IMR-90 (cell line): ENCODE measurements around the gene AAK1.
"Not testable (repeated sequence)": the region's sequence is repeated elsewhere in the genome, so short reads cannot be mapped to it uniquely, and the experiment has no call there.

Experiments used
- BHLHE40 ChIP-seq: fragments of 150-350 bp; IDR thresholded peaks from 2 replicates; pipeline ENCODE4 v1.6.1; 2016; ENCODE audit warnings: mild to moderate bottlenecking, low read depth, low read length
- CTCF ChIP-seq: conservative IDR thresholded peaks from 2 replicates; pipeline ENCODE4 v1.5.1; 2012; ENCODE audit warnings: mild to moderate bottlenecking, low read depth, low read length, improper control_type of control experiment
- POLR2A ChIP-seq: IDR thresholded peaks from 2 replicates; pipeline ENCODE4 v1.6.1; 2012; ENCODE audit warnings: mild to moderate bottlenecking, low read depth, low read length
- RCOR1 ChIP-seq: IDR thresholded peaks from 2 replicates; pipeline ENCODE4 v1.6.1; 2012; ENCODE audit warnings: mild to moderate bottlenecking, low read length, improper control_type of control experiment; ENCODE audit not compliant: insufficient replicate concordance

GRCh38 chr2:69622805-69623204, 20.7 kb downstream of the AAK1 start:
- not testable (repeated sequence) for TF ChIP-seq CTCF, POLR2A, RCOR1, BHLHE40
